HEK293T (cell line): ENCODE results near the gene CCDC127.

Experiments used
- CTCF ChIA-PET: fragments of 350-600 bp; formaldehyde crosslinking; extraction: SDS; loops from one replicate; lab custom pipeline; 2021; ENCODE audit warnings: antibody characterized with exemption, inconsistent platforms; lab: Yijun Ruan, JAX
- POLR2A ChIA-PET: fragments of 350-600 bp; formaldehyde crosslinking; extraction: SDS; loops from one replicate; lab custom pipeline; 2020; ENCODE audit warnings: antibody characterized with exemption, inconsistent platforms; lab: Yijun Ruan, JAX
- DNase-seq: peaks from one replicate; pipeline ENCODE4 v3.0.0; 2012; ENCODE audit warnings: mixed read lengths; ENCODE audit errors: extremely low spot score
- ARNT ChIP-seq: fragments of 450-650 bp; IDR thresholded peaks from 2 replicates; pipeline ENCODE4 v1.6.1; 2017; ENCODE audit warnings: mild to moderate bottlenecking
- BHLHE40 ChIP-seq: fragments of 450-650 bp; IDR thresholded peaks from 2 replicates; pipeline ENCODE4 v1.6.1; 2016; ENCODE audit warnings: mild to moderate bottlenecking, moderate library complexity, borderline replicate concordance
- CTBP1 ChIP-seq: fragments of 450-650 bp; IDR thresholded peaks from 2 replicates; pipeline ENCODE4 v1.6.1; 2016; ENCODE audit warnings: borderline replicate concordance
- ELF4 ChIP-seq: fragments of 450-650 bp; IDR thresholded peaks from 2 replicates; pipeline ENCODE4 v1.6.1; 2017; ENCODE audit warnings: antibody characterized with exemption
- FOXA1 ChIP-seq: fragments of 450-650 bp; IDR thresholded peaks from 2 replicates; pipeline ENCODE4 v1.6.1; 2016; ENCODE audit warnings: mild to moderate bottlenecking
- FOXK2 ChIP-seq: fragments of 450-650 bp; IDR thresholded peaks from 2 replicates; pipeline ENCODE4 v1.6.1; 2016; ENCODE audit warnings: mild to moderate bottlenecking
- FOXM1 ChIP-seq: fragments of 450-650 bp; IDR thresholded peaks from 2 replicates; pipeline ENCODE4 v1.6.1; 2017; ENCODE audit warnings: mild to moderate bottlenecking, borderline replicate concordance
- HDGF ChIP-seq: fragments of 450-650 bp; IDR thresholded peaks from 2 replicates; pipeline ENCODE4 v1.6.1; 2017; ENCODE audit warnings: antibody characterized with exemption, borderline replicate concordance
- L3MBTL2 ChIP-seq: fragments of 450-650 bp; conservative IDR thresholded peaks from 2 replicates; pipeline ENCODE4 v1.6.1; 2016; ENCODE audit warnings: mild to moderate bottlenecking
- LEF1 ChIP-seq: fragments of 450-650 bp; IDR thresholded peaks from 2 replicates; pipeline ENCODE4 v1.6.1; 2017; ENCODE audit warnings: mild to moderate bottlenecking, borderline replicate concordance
- NFRKB ChIP-seq: fragments of 450-650 bp; IDR thresholded peaks from 2 replicates; pipeline ENCODE4 v1.6.1; 2016; ENCODE audit warnings: mild to moderate bottlenecking, moderate library complexity
- PKNOX1 ChIP-seq: fragments of 450-650 bp; IDR thresholded peaks from 2 replicates; pipeline ENCODE4 v1.6.1; 2016
- SP1 ChIP-seq: fragments of 450-650 bp; IDR thresholded peaks from 2 replicates; pipeline ENCODE4 v1.6.1; 2017
- SUZ12 ChIP-seq: fragments of 450-650 bp; IDR thresholded peaks from 2 replicates; pipeline ENCODE4 v1.6.1; 2016; ENCODE audit warnings: mild to moderate bottlenecking
- TARDBP ChIP-seq: fragments of 450-650 bp; IDR thresholded peaks from 2 replicates; pipeline ENCODE4 v1.6.1; 2016
- ZNF384 ChIP-seq: fragments of 450-650 bp; IDR thresholded peaks from 2 replicates; pipeline ENCODE4 v1.6.1; 2016

CCDC127 gene

DNA sequence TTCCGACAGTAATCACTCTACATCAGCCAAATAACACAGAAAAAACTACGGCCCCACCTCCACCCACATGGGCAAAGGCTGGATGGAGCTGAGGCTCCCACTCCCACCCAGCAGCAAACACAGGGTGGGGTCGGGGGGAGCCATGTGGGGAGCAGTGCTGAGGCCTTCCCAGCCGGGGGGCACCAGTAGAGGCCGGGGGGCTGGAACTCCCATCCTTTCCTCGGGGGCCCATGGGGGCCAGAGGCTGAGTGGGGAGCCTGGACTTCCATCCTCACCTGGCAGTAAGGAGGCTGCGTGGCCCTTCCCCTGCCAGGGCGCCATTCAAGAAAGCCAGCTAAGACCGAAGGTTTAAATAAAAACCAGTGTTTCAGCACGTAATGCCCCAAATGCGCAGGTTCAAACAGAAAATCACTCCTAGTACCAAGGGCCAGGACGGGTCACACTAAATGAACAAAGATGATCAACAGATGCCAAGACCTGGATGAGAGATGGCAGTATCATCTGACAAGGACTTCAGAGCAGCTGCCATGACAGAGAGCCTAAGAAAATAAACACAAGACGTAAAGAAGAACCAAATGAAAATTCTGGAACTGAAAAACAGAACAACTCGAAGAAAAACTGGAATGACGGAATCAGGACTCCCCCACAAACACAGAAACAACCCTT, 9.4 kb downstream of the CCDC127 start:
- no peak for DNase-seq
- ChIA-PET CTCF (interaction anchor here (0.6 to 1.6 kb wide), 2 partner anchors 21 to 25 kb away, joined by 4 read pairs; no protein-coding TSS in a partner anchor), POLR2A (interaction anchor here (2.3 to 2.4 kb wide), 2 partner anchors 10 to 21 kb away, joined by 6 to 9 read pairs; partner anchors contain the start of genes CCDC127 and SDHA)
- no peak for TF ChIP-seq TARDBP
- TF ChIP-seq HDGF: no peak
- TF ChIP-seq LEF1: no peak
- no peak for TF ChIP-seq BHLHE40

DNA sequence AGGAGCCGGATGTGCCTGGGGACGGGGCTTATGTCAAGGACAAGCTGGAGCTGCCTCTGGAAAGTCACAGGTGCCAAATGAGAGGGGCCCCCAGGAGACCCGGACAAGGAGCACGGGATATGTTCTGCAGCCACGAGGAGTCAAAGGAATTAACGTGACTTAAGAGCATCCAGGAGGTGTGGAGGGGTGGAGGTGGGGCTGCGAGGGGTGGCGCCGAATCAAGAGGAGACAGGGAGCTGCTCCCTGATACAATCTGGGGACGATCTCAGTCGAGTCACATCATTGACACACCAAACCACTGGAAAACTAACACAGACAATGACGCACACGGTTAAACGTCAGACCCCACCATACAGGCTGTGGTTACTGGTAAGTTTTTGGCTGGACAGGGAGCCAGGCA, 10.4 kb downstream of the CCDC127 start:
- TF ChIP-seq HDGF (no peak), SP1 (no peak), BHLHE40 (no peak), NFRKB (no peak), LEF1 (no peak), ARNT (no peak), SUZ12 (no peak), ZNF384 (no peak)
- no peak for DNase-seq
- ChIA-PET POLR2A (interaction anchor here (2.3 to 2.4 kb wide), 2 partner anchors 11 to 20 kb away, joined by 6 to 9 read pairs; partner anchors contain the start of genes CCDC127 and SDHA), CTCF (interaction anchor here (1.6 kb wide), 1 partner anchor 20 kb away, joined by 4 read pairs; no protein-coding TSS in a partner anchor)

DNA sequence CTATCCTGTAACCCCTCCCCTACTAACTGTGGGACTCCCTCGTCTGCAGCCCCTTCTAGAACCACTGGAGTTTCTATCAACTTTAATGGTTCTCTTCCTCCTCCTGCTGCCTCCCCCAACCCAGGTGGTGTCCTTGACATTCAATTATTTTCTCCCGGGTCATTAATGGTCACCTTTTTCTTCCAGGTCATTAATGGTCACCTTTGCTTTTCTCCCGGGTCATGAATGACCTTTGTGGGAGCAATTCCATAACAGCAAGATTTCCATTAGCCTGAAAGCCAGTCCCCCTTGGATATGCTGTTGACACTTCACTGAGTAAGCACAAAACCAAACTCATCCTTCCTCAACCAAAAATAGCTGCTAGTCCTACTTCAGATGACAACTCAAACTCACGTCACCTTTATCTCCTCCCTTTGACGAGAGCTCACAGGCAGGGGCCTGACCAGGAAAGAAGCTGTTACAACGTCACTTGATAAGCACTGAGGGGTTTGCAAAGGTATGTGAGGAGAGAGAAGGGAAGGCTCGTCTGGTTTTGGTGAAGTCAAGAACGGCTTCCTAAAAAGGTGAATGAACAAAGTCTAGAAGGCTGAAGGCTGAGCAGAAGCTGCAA, 10.9 kb downstream of the CCDC127 start:
- DNase-seq: no peak
- CTCF ChIA-PET: no interaction called here
- POLR2A ChIA-PET: interaction anchor here (2.3 to 2.4 kb wide), 2 partner anchors 11 to 19 kb away, joined by 6 to 9 read pairs; partner anchors contain the start of genes CCDC127 and SDHA
- TF ChIP-seq ARNT: no peak
- TF ChIP-seq ZNF384: no peak
- TF ChIP-seq FOXK2: no peak
- TF ChIP-seq TARDBP: no peak
- TF ChIP-seq NFRKB: no peak

DNA sequence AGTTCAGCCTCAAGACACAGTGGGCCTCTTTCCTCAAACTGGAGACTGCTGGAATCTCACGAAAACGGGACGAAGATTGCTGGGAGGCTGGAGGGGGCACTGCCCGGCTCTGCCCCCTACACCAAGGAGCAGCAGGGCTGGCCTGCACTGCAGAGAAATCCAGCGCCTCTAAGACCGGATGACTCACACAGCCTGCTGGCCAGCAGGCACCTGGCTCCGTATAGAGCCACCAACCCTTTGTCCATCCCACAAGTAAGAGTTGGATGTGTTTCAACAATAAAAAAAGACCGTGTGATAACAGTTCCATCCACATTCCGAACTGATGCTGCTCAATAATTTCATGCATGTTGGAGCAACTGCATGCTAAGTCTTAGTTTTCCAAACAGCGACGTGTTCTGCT, 11.5 kb downstream of the CCDC127 start:
- POLR2A ChIA-PET: interaction anchor here (1.1 to 2.3 kb wide), 2 partner anchors 12 kb away, joined by 3 to 9 read pairs; partner anchors contain the start of genes CCDC127 and SDHA
- CTCF ChIA-PET: no interaction called here
- TF ChIP-seq SUZ12 (no peak), HDGF (no peak), SP1 (no peak), PKNOX1 (no peak), ELF4 (no peak), CTBP1 (no peak), FOXA1 (no peak)
- no peak for DNase-seq

- ChIA-PET CTCF (interaction anchor here (1.4 kb wide), 1 partner anchor 17 kb away, joined by 5 read pairs; no protein-coding TSS in a partner anchor), POLR2A (interaction anchor here (1.1 kb wide), 1 partner anchor 13 kb away, joined by 3 read pairs; the partner anchor contains the start of genes CCDC127 and SDHA)
- TF ChIP-seq FOXA1 (no peak), NFRKB (no peak), SP1 (no peak), L3MBTL2 (no peak), FOXM1 (no peak), PKNOX1 (no peak), HDGF (no peak), SUZ12 (no peak), BHLHE40 (no peak), CTBP1 (no peak), ZNF384 (no peak)
- no peak for DNase-seq
Observed at GRCh38 chr5:204966-205670, 12.8 kb downstream of the CCDC127 start.

DNA sequence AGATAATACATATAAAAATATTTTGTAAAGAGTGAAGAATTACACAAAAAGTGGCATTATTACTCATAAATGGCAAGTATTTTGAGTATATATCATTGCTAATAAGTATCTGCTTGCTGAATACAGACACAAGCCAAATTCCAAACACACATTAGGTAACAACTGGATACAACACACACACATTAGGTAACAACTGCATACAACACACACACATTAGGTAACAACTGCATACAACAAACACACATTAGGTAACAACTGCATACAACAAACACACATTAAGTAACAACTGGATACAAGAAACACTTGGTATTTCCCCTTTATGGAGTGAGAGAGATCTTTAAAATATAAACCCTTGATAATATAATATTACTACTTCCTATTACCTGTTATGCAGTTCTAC, 13.5 kb downstream of the CCDC127 start:
- ChIA-PET CTCF (interaction anchor here (1.4 kb wide), 1 partner anchor 16 kb away, joined by 5 read pairs; no protein-coding TSS in a partner anchor), POLR2A (interaction anchor here (2.0 kb wide), 1 partner anchor 14 kb away, joined by 9 read pairs; the partner anchor contains the start of genes CCDC127 and SDHA)
- TF ChIP-seq LEF1 (no peak), TARDBP (no peak), FOXM1 (no peak), SUZ12 (no peak), HDGF (no peak), ELF4 (no peak), L3MBTL2 (no peak), NFRKB (no peak), FOXK2 (no peak), FOXA1 (no peak), CTBP1 (no peak), ZNF384 (no peak), ARNT (no peak), SP1 (no peak), BHLHE40 (no peak), PKNOX1 (no peak)
- no peak for DNase-seq
